Progenitor cell of endocrine pancreas (in vitro differentiated cells): ENCODE data around the gene TCP11. TPM values are rescaled to one million over a fixed set of nuclear protein-coding genes. Genes with fewer than 3 reads are reported as not detected.
A peak's percentile ranks its signal among the peaks of the same experiment; 100 is the strongest.

Experiments
- DNase-seq: peaks from one replicate; pipeline ENCODE4 v3.0.0; 2021; ENCODE audit warnings: low spot score; ENCODE audit not compliant: unreplicated experiment
- H3K27ac Mint-ChIP-seq: 2 replicates; pipeline ENCODE4 v1.8.0; 2021; ENCODE audit warnings: mild to moderate bottlenecking, moderate library complexity, mixed read lengths
- H3K27me3 Mint-ChIP-seq: 2 replicates; pipeline ENCODE4 v1.8.0; 2021; ENCODE audit warnings: mixed read lengths
- H3K36me3 Mint-ChIP-seq: 2 replicates; pipeline ENCODE4 v1.8.0; 2022; ENCODE audit warnings: mixed read lengths; ENCODE audit not compliant: insufficient read depth
- H3K4me1 Mint-ChIP-seq: 2 replicates; pipeline ENCODE4 v1.8.0; 2021; ENCODE audit warnings: low read depth, mixed read lengths
- H3K4me3 Mint-ChIP-seq: 2 replicates; pipeline ENCODE4 v1.8.0; 2021; ENCODE audit warnings: low read depth, mild to moderate bottlenecking, moderate library complexity, mixed read lengths
- H3K9me3 Mint-ChIP-seq: 2 replicates; pipeline ENCODE4 v1.8.0; 2021; ENCODE audit warnings: low read depth, mixed read lengths
- CTCF ChIP-seq: fragments of 200-600 bp; sonication (generic); IDR thresholded peaks from one replicate; pipeline ENCODE4 v1.5.0; 2021; ENCODE audit warnings: antibody characterized with exemption, mild to moderate bottlenecking; ENCODE audit not compliant: unreplicated experiment
- total RNA-seq: library from RNA; stranded (reverse); gene quantifications from 2 replicates; pipeline ENCODE4 v1.2.1, GENCODE V29; 2021

The TCP11 gene
- total RNA-seq, 1 donor from 2014 or later = not detected

- no peaks in the 10 kb centered on the region for H3K9me3 Mint-ChIP-seq
- no peaks in the 10 kb centered on the region for H3K4me1 Mint-ChIP-seq
- H3K4me3 Mint-ChIP-seq = no peak overlapping the region
- peaks cover 10% of the 10 kb centered on the region for H3K36me3 Mint-ChIP-seq
- no peak for TF ChIP-seq CTCF
- H3K27ac Mint-ChIP-seq = no peak overlapping the region
- no peaks in the 10 kb centered on the region for H3K27me3 Mint-ChIP-seq
- DNase-seq = no peak
Measured at GRCh38 chr6:35076997-35077712, 64.0 kb downstream of the TCP11 start.

DNA sequence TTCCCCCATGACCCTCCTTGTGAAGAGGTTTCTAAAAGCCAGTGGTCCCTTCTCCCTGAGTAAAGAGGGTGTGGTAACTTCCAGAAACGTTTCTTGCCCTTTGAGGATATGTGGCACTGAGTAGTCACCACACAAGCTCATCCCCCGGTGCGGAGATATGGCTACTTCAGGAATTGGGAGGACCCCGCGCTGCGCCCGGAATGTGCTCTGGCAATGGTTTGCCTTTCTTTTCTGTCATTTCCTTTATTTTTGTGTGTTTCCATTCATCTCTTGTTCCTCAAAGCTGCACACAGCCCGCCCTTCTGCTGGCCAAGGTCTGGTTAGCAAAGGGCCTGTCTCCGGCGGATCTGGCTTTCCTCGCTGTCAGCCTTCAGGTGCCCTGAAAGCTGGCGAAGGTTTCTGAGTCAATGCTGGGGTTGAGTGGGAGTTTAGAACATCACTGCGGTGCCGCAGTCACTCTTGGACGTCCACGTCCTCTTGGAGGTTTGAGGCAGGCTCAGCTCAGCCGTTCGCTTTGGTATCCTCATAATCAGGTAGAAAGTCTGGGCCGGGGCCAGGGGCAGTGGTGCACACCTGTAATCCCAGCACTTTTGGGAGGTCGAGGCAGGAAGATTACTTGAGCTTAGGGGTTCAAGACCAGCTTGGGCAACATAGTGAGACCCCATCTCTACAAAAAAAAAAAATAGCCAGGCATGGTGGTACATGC is 67.2 kb downstream of the TCP11 start:
- H3K36me3 Mint-ChIP-seq = peaks cover 11% of the 10 kb centered on the region
- no peak for DNase-seq
- TF ChIP-seq CTCF = no peak
- no peak overlapping the region for H3K4me3 Mint-ChIP-seq
- peak overlapping the region; percentile 4 for H3K27ac Mint-ChIP-seq
- no peaks in the 10 kb centered on the region for H3K9me3 Mint-ChIP-seq
- H3K4me1 Mint-ChIP-seq = peaks cover 13% of the 10 kb centered on the region
- H3K27me3 Mint-ChIP-seq = no peaks in the 10 kb centered on the region

GRCh38 chr6:35073211-35073610 is 67.9 kb downstream of the TCP11 start:
- no peaks in the 10 kb centered on the region for H3K27me3 Mint-ChIP-seq
- no peak for DNase-seq
- H3K36me3 Mint-ChIP-seq = peaks cover 13% of the 10 kb centered on the region
- TF ChIP-seq CTCF = no peak
- no peak overlapping the region for H3K4me3 Mint-ChIP-seq
- peaks cover 13% of the 10 kb centered on the region for H3K4me1 Mint-ChIP-seq
- no peaks in the 10 kb centered on the region for H3K9me3 Mint-ChIP-seq
- no peak overlapping the region for H3K27ac Mint-ChIP-seq

GRCh38 chr6:35072698-35073055 is 68.5 kb downstream of the TCP11 start:
- no peaks in the 10 kb centered on the region for H3K27me3 Mint-ChIP-seq
- no peak for DNase-seq
- TF ChIP-seq CTCF = no peak
- no peaks in the 10 kb centered on the region for H3K9me3 Mint-ChIP-seq
- H3K4me1 Mint-ChIP-seq = peaks cover 13% of the 10 kb centered on the region
- peaks cover 15% of the 10 kb centered on the region for H3K36me3 Mint-ChIP-seq
- H3K4me3 Mint-ChIP-seq = no peak overlapping the region
- peak overlapping the region; percentile 24 for H3K27ac Mint-ChIP-seq

- no peak for TF ChIP-seq CTCF
- no peaks in the 10 kb centered on the region for H3K9me3 Mint-ChIP-seq
- H3K36me3 Mint-ChIP-seq = peaks cover 15% of the 10 kb centered on the region
- no peaks in the 10 kb centered on the region for H3K27me3 Mint-ChIP-seq
- H3K4me1 Mint-ChIP-seq = peaks cover 13% of the 10 kb centered on the region
- DNase-seq = no peak
- H3K4me3 Mint-ChIP-seq = no peak overlapping the region
- H3K27ac Mint-ChIP-seq = peak overlapping the region; percentile 24
Measured at GRCh38 chr6:35072051-35072697, 69.0 kb downstream of the TCP11 start.
